Spleen (tissue), 11 donors: Measurements from ENCODE around the gene DLG5. TPM values are rescaled to one million over a fixed set of nuclear protein-coding genes. Genes with fewer than 3 reads are reported as not detected.

ENCODE experiments used
- DNase-seq: peaks from one replicate; pipeline ENCODE4 v3.0.0-alpha.2; 2020
- H3K27ac ChIP-seq, 8 donors: fragments of 200-600 bp; sonication (generic) in 7 of 8; 1 replicate in 4 of 8; 2 replicates in 4 of 8; pipeline versions ENCODE4 v1.5.0 to v1.8.0; 2016 to 2021; ENCODE audit warnings: inconsistent platforms in 4 of 8, mild to moderate bottlenecking in 4 of 8, moderate library complexity in 1 of 8
- H3K27me3 ChIP-seq, 7 donors: fragments of 200-600 bp; sonication (generic) in 6 of 7; replicated peaks in 1 of 7; 1 replicate in 4 of 7; 2 replicates in 3 of 7; pipeline versions ENCODE4 v1.5.0 to v1.8.0; 2016 to 2021; ENCODE audit warnings: inconsistent platforms in 3 of 7, mild to moderate bottlenecking in 1 of 7
- H3K36me3 ChIP-seq, 6 donors: fragments of 200-600 bp; sonication (generic) in 5 of 6; 1 replicate in 4 of 6; 2 replicates in 2 of 6; pipeline versions ENCODE4 v1.5.0 to v1.8.0; 2016 to 2021; ENCODE audit warnings: inconsistent platforms in 2 of 6
- H3K4me1 ChIP-seq, 6 donors: fragments of 200-600 bp; sonication (generic) in 5 of 6; 1 replicate in 3 of 6; 2 replicates in 3 of 6; pipeline versions ENCODE4 v1.5.0 to v1.8.0; 2016 to 2021; ENCODE audit warnings: inconsistent platforms in 3 of 6
- H3K4me3 ChIP-seq, 8 donors: fragments of 200-600 bp; sonication (generic) in 7 of 8; 1 replicate in 4 of 8; 2 replicates in 4 of 8; pipeline versions ENCODE4 v1.5.0 to v1.8.0; 2016 to 2021; ENCODE audit warnings: inconsistent platforms in 4 of 8, mild to moderate bottlenecking in 4 of 8, moderate library complexity in 2 of 8
- H3K9me3 ChIP-seq, 8 donors: fragments of 200-600 bp; sonication (generic) in 7 of 8; 1 replicate in 4 of 8; 2 replicates in 4 of 8; pipeline versions ENCODE4 v1.5.0 to v1.8.0; 2016 to 2021; ENCODE audit warnings: inconsistent platforms in 4 of 8
- CTCF ChIP-seq, 11 experiments: fragments of 200-600 bp in 7 of 11; fragments of 450-650 bp in 4 of 11; sonication (generic) in 4 of 11; IDR thresholded peaks in 8 of 11; conservative IDR thresholded peaks in 3 of 11; 1 replicate in 7 of 11; 2 replicates in 4 of 11; pipeline versions ENCODE4 v1.4.0 to v1.8.0; 2016 to 2021; ENCODE audit warnings: antibody characterized with exemption in 11 of 11, inconsistent platforms in 4 of 11, mild to moderate bottlenecking in 1 of 11
- POLR2A ChIP-seq, 3 donors: fragments of 450-650 bp; IDR thresholded peaks; one replicate each; pipeline ENCODE4 v1.5.1; 2017; ENCODE audit warnings: antibody characterized with exemption in 3 of 3, mild to moderate bottlenecking in 1 of 3
- POLR2AphosphoS5 ChIP-seq, 3 donors: sonication (generic); formaldehyde crosslinking; IDR thresholded peaks; one replicate each; pipeline ENCODE4 v1.5.1; 2017; ENCODE audit warnings: antibody characterized with exemption in 3 of 3
- WGBS, 5 donors: extraction: QIAGEN DNeasy Blood & Tissue Kit in 3 of 5; methylation state at CpG; one replicate each; pipeline versions ENCODE4 v1.1.5 to v1.1.7; 2013 to 2018; 5-methylcytosine and 5-hydroxymethylcytosine counted together
- intact Hi-C: fragments of 100-400 bp; cut with DNase I; formaldehyde crosslinking; loops from one replicate; pipeline ENCODE4 v1.15.0; 2023; ENCODE audit warnings: low total_unique reads
- polyA plus RNA-seq, 3 donors: library from polyadenylated mRNA; stranded (reverse); fragments of 200-250 nt; gene quantifications; one replicate each; pipeline ENCODE4 v1.2.1, GENCODE V29; 2013
- total RNA-seq, 7 donors: library from RNA; depleted of rRNA in 3 of 7; stranded (reverse); fragments of >200 nt in 3 of 7; fragmentation: NEBNext Ultra II Directional in 4 of 7; extraction: Animal tissue kit (Norgen Biotek cat#: 25700) in 4 of 7; gene quantifications; one replicate each; pipeline versions ENCODE4 v1.1.0 to v1.2.1, GENCODE V29; 2016 to 2021
- donor health status: healthy with polysubstance abuse.
- donor health status: DM: no; HTN: no; CAD: no; lungs with moderate emphysema.
- donor health status: DM: no; HTN: no; CAD: no.
- donor health status: Bipolar disorder and iron deficiency.
- donor health status: healthy.
- donor health status: DM: no; HTN: no; CAD: no.
- donor health status: DM: yes; HTN: yes; CAD: no.

The DLG5 gene
- total and polyA plus RNA-seq, 10 donors: 2.0 to 14.4 (median 8.8) TPM

DNA sequence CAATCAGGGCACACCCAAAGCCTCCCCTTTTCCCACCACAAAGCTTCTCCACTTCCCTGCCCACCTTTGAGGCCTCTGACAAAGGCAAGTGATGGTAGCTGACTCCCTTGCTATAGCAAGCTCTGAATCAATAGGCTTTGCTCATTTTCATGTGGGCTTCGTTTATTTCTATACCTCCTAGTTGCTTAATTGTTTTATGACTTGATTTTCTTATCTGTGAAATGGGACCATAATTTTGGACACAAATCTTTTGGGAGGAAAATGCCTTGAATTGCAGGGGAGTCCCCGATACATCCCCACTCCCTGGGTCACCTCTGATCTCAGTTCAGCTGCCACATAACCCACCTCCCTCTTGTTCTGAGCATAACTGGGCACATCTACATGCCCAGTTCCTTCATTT lies 13.7 kb upstream of the DLG5 start:
- 82 to 92% (median 87%) methylated on average over 2 of the region's 2 CpGs for WGBS, 5 donors

GRCh38 chr10:77939561-77940001 lies 13.0 kb upstream of the DLG5 start:
- no peaks in the 10 kb centered on the region for H3K36me3 ChIP-seq
- no peak overlapping the region for H3K27ac ChIP-seq
- DNase-seq: no peak
- no peak overlapping the region for H3K4me3 ChIP-seq
- no peak for TF ChIP-seq POLR2A (IDR thresholded peaks at IDR 0.05)
- peak in 2 of 3 donors; percentile 12 to 33 for TF ChIP-seq POLR2AphosphoS5 (IDR thresholded peaks at IDR 0.05)
- H3K27me3 ChIP-seq: peaks cover 0 to 8% (median 0%) of the 10 kb centered on the region in 7 donors
- no peaks in the 10 kb centered on the region for H3K4me1 ChIP-seq
- intact Hi-C loops: no loop called here
- no peaks in the 10 kb centered on the region for H3K9me3 ChIP-seq
- 55 to 95% (median 72%) methylated on average over 3 of the region's 3 CpGs for WGBS, 5 donors

More for the DNA sequence above, 13.7 kb upstream of the DLG5 start:
- Histone ChIP-seq H3K4me1 (no peaks in the 10 kb centered on the region), H3K9me3 (no peaks in the 10 kb centered on the region), H3K27me3 (peaks cover 0 to 14% (median 0%) of the 10 kb centered on the region in 7 donors), H3K27ac (no peak overlapping the region), H3K36me3 (no peaks in the 10 kb centered on the region), H3K4me3 (no peak overlapping the region)
- no peak for TF ChIP-seq CTCF (IDR thresholded peaks at IDR 0.05 in 8 of 11, conservative IDR thresholded peaks at IDR 0.05 in 3 of 11)
- intact Hi-C loops: no loop called here
- DNase-seq: no peak

- no peaks in the 10 kb centered on the region for H3K9me3 ChIP-seq
- no peaks in the 10 kb centered on the region for H3K4me1 ChIP-seq
- DNase-seq: no peak
- H3K4me3 ChIP-seq: no peak overlapping the region
- TF ChIP-seq CTCF (IDR thresholded peaks at IDR 0.05 in 8 of 11, conservative IDR thresholded peaks at IDR 0.05 in 3 of 11): no peak
- no peak for TF ChIP-seq POLR2AphosphoS5 (IDR thresholded peaks at IDR 0.05)
- TF ChIP-seq POLR2A (IDR thresholded peaks at IDR 0.05): no peak
- H3K36me3 ChIP-seq: no peaks in the 10 kb centered on the region
- no peak overlapping the region for H3K27ac ChIP-seq
- no peaks in the 10 kb centered on the region for H3K27me3 ChIP-seq
- WGBS, 5 donors: 82 to 91% (median 84%) methylated on average over 3 of the region's 3 CpGs
- intact Hi-C loops: no loop called here
Observed at GRCh38 chr10:77936697-77937567, 10.4 kb upstream of the DLG5 start.

- H3K4me3 ChIP-seq: no peak overlapping the region
- H3K36me3 ChIP-seq: no peaks in the 10 kb centered on the region
- intact Hi-C loops: no loop called here
- no peaks in the 10 kb centered on the region for H3K9me3 ChIP-seq
- WGBS, 5 donors: 68 to 77% (median 74%) methylated on average over 8 of the region's 8 CpGs
- no peak for DNase-seq
- TF ChIP-seq POLR2AphosphoS5 (IDR thresholded peaks at IDR 0.05) (no peak), POLR2A (IDR thresholded peaks at IDR 0.05) (no peak), CTCF (IDR thresholded peaks at IDR 0.05 in 8 of 11, conservative IDR thresholded peaks at IDR 0.05 in 3 of 11) (no peak)
- H3K27me3 ChIP-seq: peaks cover 0 to 34% (median 6%) of the 10 kb centered on the region in 7 donors
- no peak overlapping the region for H3K27ac ChIP-seq
- peaks cover 0 to 6% (median 4%) of the 10 kb centered on the region in 6 donors for H3K4me1 ChIP-seq
Observed at GRCh38 chr10:77932016-77932715, 5.6 kb upstream of the DLG5 start.
